ENCODE data around the gene PDSS2. TPM values are rescaled to one million over a fixed set of nuclear protein-coding genes. Genes with fewer than 3 reads are reported as not detected.
"Not testable (repeated sequence)": the region's sequence is repeated elsewhere in the genome, so short reads cannot be mapped to it uniquely, and the experiment has no call there.

The PDSS2 gene
- total and polyA plus RNA-seq, 2 donors = 11.1 to 22.6 TPM

DNA sequence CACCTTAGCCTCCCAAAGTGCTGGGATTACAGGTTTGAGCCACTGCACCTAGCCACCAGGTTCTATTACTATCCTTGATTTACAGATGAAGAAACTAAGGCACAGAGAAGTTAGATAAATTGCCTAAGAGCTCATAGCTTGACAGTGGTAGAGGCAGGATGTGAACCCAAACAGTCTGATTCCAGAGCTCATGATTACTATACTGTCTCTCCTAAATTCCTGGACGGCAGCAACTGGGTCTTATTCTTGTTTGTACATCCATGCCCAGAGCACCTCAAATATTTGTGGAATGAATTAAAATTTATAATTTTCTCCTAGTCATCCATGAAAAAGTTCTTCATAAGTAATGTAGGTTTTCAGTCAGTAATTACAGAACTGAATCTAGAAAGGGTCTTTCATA lies 15.1 kb downstream of the PDSS2 start:
- H3K36me3 ChIP-seq (ENCODE audit: insufficient read depth) = no peaks in the 10 kb centered on the region
- no peak for DNase-seq (ENCODE audit: extremely low spot score)
- no peak overlapping the region for H3K4me3 ChIP-seq (ENCODE audit: low read depth, low read length)
- 84% methylated on average over 1 of the region's 1 CpG for WGBS
- H3K27ac ChIP-seq (ENCODE audit: low read depth) = no peak overlapping the region
- H3K4me1 ChIP-seq (ENCODE audit: insufficient read depth) = no peaks in the 10 kb centered on the region

- no peaks in the 10 kb centered on the region for H3K36me3 ChIP-seq (ENCODE audit: insufficient read depth)
- no peak overlapping the region for H3K27ac ChIP-seq (ENCODE audit: low read depth)
- H3K4me1 ChIP-seq (ENCODE audit: insufficient read depth) = no peaks in the 10 kb centered on the region
- H3K4me3 ChIP-seq (ENCODE audit: low read depth, low read length) = no peak overlapping the region
- WGBS = 90% methylated on average over 7 of the region's 7 CpGs
- DNase-seq (ENCODE audit: extremely low spot score) = no peak
These were observed 15.6 kb downstream of the PDSS2 start for GRCh38 chr6:107443608-107444267.

- Histone ChIP-seq H3K4me3 (ENCODE audit: low read depth, low read length) (no peak overlapping the region), H3K36me3 (ENCODE audit: insufficient read depth) (no peaks in the 10 kb centered on the region), H3K4me1 (ENCODE audit: insufficient read depth) (no peaks in the 10 kb centered on the region), H3K27ac (ENCODE audit: low read depth) (no peak overlapping the region)
- WGBS = 89% methylated on average over 2 of the region's 2 CpGs
- DNase-seq (ENCODE audit: extremely low spot score) = no peak
These were observed 16.3 kb downstream of the PDSS2 start for GRCh38 chr6:107442938-107443607.

GRCh38 chr6:107441682-107442081 lies 17.7 kb downstream of the PDSS2 start:
- Histone ChIP-seq H3K36me3 (ENCODE audit: insufficient read depth) (no peaks in the 10 kb centered on the region), H3K27ac (ENCODE audit: low read depth) (no peak overlapping the region), H3K4me3 (ENCODE audit: low read depth, low read length) (no peak overlapping the region), H3K4me1 (ENCODE audit: insufficient read depth) (no peaks in the 10 kb centered on the region)
- 98% methylated on average over 1 of the region's 1 CpG for WGBS
- no peak for DNase-seq (ENCODE audit: extremely low spot score)

- H3K36me3 ChIP-seq (ENCODE audit: insufficient read depth) = no peaks in the 10 kb centered on the region
- DNase-seq (ENCODE audit: extremely low spot score) = no peak
- H3K4me1 ChIP-seq (ENCODE audit: insufficient read depth) = no peaks in the 10 kb centered on the region
- H3K27ac ChIP-seq (ENCODE audit: low read depth) = no peak overlapping the region
- no peak overlapping the region for H3K4me3 ChIP-seq (ENCODE audit: low read depth, low read length)
These were observed 18.4 kb downstream of the PDSS2 start for GRCh38 chr6:107440936-107441335.

DNA sequence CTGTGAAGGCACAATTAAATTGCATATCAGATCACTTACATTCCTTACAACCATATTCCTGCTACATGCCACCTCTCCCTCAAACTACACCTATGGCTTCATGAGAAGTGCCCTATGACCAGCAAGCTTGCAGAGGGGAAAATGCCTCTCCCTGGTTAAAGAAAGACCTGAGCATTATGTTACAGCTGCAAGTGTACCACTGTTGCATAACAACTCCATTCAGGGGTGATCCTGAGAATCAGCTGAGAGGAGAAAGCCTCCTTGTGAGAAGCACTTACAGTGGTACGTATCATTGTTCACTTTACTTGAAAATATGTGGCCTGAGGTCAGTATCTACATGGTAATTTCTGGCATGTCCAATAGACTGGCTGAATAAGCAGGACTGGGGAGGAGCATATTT lies 20.0 kb downstream of the PDSS2 start:
- WGBS = 45% methylated on average over 1 of the region's 1 CpG
- no peaks in the 10 kb centered on the region for H3K36me3 ChIP-seq (ENCODE audit: insufficient read depth)
- no peak for DNase-seq (ENCODE audit: extremely low spot score)
- no peaks in the 10 kb centered on the region for H3K4me1 ChIP-seq (ENCODE audit: insufficient read depth)
- no peak overlapping the region for H3K27ac ChIP-seq (ENCODE audit: low read depth)
- no peak overlapping the region for H3K4me3 ChIP-seq (ENCODE audit: low read depth, low read length)

DNA sequence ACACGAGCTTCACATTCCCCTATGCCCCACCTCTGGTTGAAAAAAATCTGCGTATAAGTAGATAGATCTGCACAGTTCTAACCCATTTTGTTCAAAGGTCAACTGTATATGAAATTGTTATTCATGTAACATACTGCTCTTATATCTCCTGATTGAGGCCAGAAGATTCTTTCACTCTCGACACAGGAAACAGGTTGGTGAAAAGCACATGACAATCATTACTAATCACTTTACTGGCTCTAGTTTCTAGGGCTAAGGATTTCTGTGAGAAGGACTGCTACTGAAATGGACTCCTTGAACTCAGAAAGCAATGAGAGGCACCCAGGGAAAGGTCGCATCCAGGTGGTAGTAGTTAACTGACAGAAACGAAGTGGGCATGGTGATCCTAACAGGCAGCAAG lies 21.7 kb downstream of the PDSS2 start:
- H3K4me1 ChIP-seq (ENCODE audit: insufficient read depth) = no peaks in the 10 kb centered on the region
- H3K4me3 ChIP-seq (ENCODE audit: low read depth, low read length) = no peak overlapping the region
- WGBS = 92% methylated on average over 5 of the region's 5 CpGs
- H3K36me3 ChIP-seq (ENCODE audit: insufficient read depth) = no peaks in the 10 kb centered on the region
- H3K27ac ChIP-seq (ENCODE audit: low read depth) = no peak overlapping the region
- no peak for DNase-seq (ENCODE audit: extremely low spot score)

GRCh38 chr6:107436881-107437280 lies 22.5 kb downstream of the PDSS2 start:
- no peaks in the 10 kb centered on the region for H3K4me1 ChIP-seq (ENCODE audit: insufficient read depth)
- no peaks in the 10 kb centered on the region for H3K36me3 ChIP-seq (ENCODE audit: insufficient read depth)
- H3K4me3 ChIP-seq (ENCODE audit: low read depth, low read length) = no peak overlapping the region
- no peak overlapping the region for H3K27ac ChIP-seq (ENCODE audit: low read depth)
- no peak for DNase-seq (ENCODE audit: extremely low spot score)
- WGBS = 83% methylated on average over 4 of the region's 4 CpGs

- WGBS = 56% methylated on average over 3 of the region's 3 CpGs
- H3K27ac ChIP-seq (ENCODE audit: low read depth) = no peak overlapping the region
- no peaks in the 10 kb centered on the region for H3K4me1 ChIP-seq (ENCODE audit: insufficient read depth)
- no peak overlapping the region for H3K4me3 ChIP-seq (ENCODE audit: low read depth, low read length)
- H3K36me3 ChIP-seq (ENCODE audit: insufficient read depth) = no peaks in the 10 kb centered on the region
- DNase-seq (ENCODE audit: extremely low spot score) = no peak
These were observed 23.6 kb downstream of the PDSS2 start for GRCh38 chr6:107435798-107436197.

DNA sequence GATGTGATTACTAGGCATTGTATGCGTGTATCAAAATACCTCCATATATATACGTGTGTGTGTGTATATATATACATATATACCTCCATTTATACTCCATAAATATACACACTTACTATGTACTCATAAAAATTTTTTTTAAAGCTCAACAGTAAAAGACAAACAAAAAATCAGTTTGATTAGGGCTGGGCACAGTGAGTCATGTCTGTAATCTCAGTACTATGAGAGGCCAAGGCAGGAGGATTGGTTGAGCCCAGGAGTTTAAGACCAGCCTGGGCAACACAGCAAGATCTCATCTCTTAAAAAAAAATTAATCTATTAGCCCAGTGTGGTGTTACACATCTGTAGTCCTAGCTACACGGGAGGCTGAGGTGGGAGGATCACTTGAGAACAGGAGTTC lies 24.6 kb downstream of the PDSS2 start:
- Histone ChIP-seq H3K4me1 (ENCODE audit: insufficient read depth) (no peaks in the 10 kb centered on the region), H3K36me3 (ENCODE audit: insufficient read depth) (no peaks in the 10 kb centered on the region), H3K27ac (ENCODE audit: low read depth) (no peak overlapping the region), H3K4me3 (ENCODE audit: low read depth, low read length) (no peak overlapping the region)
- DNase-seq (ENCODE audit: extremely low spot score) = no peak
- whole genome bisulfite sequencing = 90% methylated on average over 3 of the region's 3 CpGs

DNA sequence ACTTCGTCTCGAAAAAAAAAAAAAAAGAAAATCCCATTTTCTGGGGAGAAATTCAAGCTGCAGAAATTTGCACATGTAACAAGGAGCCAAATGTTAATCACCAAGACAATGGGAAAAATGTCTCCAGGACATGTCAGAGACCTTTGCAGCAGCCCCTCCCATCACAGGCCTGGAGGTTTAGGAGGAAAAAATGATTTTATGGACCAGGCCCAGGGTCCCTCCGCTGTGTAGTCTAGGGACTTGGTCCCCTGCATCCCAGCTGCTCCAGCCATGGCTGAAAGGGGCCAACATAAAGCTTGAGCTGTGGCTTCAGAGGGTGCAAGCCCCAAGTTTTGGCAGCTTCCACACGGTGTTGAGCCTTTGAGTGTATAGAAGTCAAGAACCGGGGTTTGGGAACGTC lies 33.4 kb downstream of the PDSS2 start:
- not testable (repeated sequence) for H3K4me1 ChIP-seq (ENCODE audit: insufficient read depth); DNase-seq (ENCODE audit: extremely low spot score)
- WGBS = 87% methylated on average over 6 of the region's 6 CpGs

DNA sequence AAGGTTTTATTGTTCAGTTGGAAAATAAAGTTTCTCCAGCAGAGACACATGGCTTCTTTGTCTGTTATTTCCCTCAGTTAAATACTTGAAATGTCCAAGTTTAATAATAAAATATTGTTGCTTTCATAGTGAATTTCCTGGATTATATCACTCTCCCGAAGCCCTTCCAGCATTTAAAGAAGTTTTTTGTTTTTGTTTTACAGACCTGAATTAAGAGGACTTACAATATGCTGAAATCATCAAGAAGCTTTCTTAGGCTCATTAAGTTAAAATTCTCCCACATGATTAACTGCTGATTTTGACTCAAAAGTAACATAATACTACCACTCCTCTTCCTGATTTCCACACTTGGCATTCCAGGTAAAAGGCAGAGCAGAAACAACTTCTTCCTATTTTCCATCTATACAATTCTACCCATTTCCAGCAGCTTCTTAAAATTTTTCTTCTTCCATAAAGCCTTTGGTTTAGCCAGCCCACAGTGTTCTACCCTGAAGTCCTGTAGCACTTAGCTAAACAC lies 35.8 kb downstream of the PDSS2 start:
- H3K27ac ChIP-seq (ENCODE audit: low read depth) = no peak overlapping the region
- no peak for DNase-seq (ENCODE audit: extremely low spot score)
- H3K4me1 ChIP-seq (ENCODE audit: insufficient read depth) = no peaks in the 10 kb centered on the region
- WGBS = 22% methylated on average over 1 of the region's 1 CpG
- H3K36me3 ChIP-seq (ENCODE audit: insufficient read depth) = no peaks in the 10 kb centered on the region
- H3K4me3 ChIP-seq (ENCODE audit: low read depth, low read length) = no peak overlapping the region

More for the DNA sequence above, 33.4 kb downstream of the PDSS2 start:
- not testable (repeated sequence) for H3K4me3 ChIP-seq (ENCODE audit: low read depth, low read length); H3K36me3 ChIP-seq (ENCODE audit: insufficient read depth); H3K27ac ChIP-seq (ENCODE audit: low read depth)

DNA sequence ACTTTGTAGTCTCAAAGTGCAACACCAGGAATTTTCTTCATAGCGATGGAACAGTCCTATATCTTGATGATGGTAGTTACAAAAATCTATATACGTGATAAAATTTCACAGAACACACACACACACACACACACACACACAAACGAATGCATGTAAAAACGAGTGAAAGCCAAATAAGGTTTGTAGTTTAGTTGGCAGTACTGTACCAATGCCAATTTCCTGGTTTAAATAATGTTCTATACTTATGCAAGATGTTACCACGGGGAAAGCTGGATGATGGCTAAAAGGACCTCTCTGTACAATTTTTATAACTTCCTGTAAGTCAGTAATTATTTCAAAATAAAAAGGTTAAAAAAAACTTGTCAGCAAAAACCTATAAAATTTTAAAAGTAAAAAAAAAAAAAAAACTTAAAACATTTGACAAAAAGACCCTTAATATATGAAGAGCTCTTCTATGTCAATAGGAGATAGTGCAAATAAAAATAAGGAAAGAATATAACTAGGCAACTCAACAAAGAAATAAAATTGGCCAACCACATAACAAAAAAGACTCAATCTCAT lies 37.6 kb downstream of the PDSS2 start:
- no peaks in the 10 kb centered on the region for H3K4me1 ChIP-seq (ENCODE audit: insufficient read depth)
- no peaks in the 10 kb centered on the region for H3K36me3 ChIP-seq (ENCODE audit: insufficient read depth)
- DNase-seq (ENCODE audit: extremely low spot score) = no peak
- no peak overlapping the region for H3K4me3 ChIP-seq (ENCODE audit: low read depth, low read length)
- 71% methylated on average over 5 of the region's 5 CpGs for WGBS
- H3K27ac ChIP-seq (ENCODE audit: low read depth) = no peak overlapping the region

DNA sequence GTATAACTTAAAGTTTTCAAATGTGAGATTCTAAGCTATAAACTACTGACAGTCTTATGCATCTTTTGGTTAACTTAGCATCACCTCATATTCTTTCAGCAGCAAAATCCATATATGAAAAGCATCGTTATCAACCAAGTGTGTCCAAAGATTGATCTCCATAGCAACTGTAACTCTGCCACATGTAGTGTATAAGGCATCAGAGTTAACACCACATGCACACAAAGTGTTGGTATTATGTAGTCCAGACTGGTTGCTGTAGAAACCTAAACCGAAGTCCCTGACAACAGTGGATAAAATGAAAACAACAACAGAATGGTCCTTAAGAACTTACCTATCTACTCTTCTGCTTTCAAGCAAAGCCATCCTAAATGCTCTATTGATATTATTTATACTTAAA lies 39.6 kb downstream of the PDSS2 start:
- Histone ChIP-seq H3K36me3 (ENCODE audit: insufficient read depth) (no peaks in the 10 kb centered on the region), H3K4me1 (ENCODE audit: insufficient read depth) (no peaks in the 10 kb centered on the region), H3K27ac (ENCODE audit: low read depth) (no peak overlapping the region), H3K4me3 (ENCODE audit: low read depth, low read length) (no peak overlapping the region)
- no peak for DNase-seq (ENCODE audit: extremely low spot score)
- 49% methylated on average over 2 of the region's 2 CpGs for WGBS
